ENCODE measurements around the gene TSPEAR.

GRCh38 chr21:44734841-44735240, 23.5 kb upstream of the TSPEAR start:
- TF ChIP-seq FOSL2 (CRISPR knock-in tag; IDR thresholded peaks at IDR 0.05) (no peak), ETV5 (CRISPR knock-in tag; IDR thresholded peaks at IDR 0.05; ENCODE audit: borderline replicate concordance) (no peak), ZNF709 (CRISPR knock-in tag; IDR thresholded peaks at IDR 0.05) (no peak), ZNF780A (CRISPR knock-in tag; IDR thresholded peaks at IDR 0.05) (no peak), CTCF (CRISPR knock-in tag; IDR thresholded peaks at IDR 0.05) (no peak), RAD21 (CRISPR knock-in tag; IDR thresholded peaks at IDR 0.05) (no peak), DPF2 (CRISPR knock-in tag; IDR thresholded peaks at IDR 0.05; ENCODE audit: borderline replicate concordance, low read depth) (no peak), SP5 (CRISPR knock-in tag; IDR thresholded peaks at IDR 0.05; ENCODE audit: borderline replicate concordance, low read depth) (no peak), ATF7-NPFF (CRISPR knock-in tag; IDR thresholded peaks at IDR 0.05; ENCODE audit: low read depth) (no peak), ELF1 (CRISPR knock-in tag; IDR thresholded peaks at IDR 0.05) (no peak), SMAD3 (CRISPR knock-in tag; IDR thresholded peaks at IDR 0.05) (no peak), ZNF788 (CRISPR knock-in tag; IDR thresholded peaks at IDR 0.05; ENCODE audit: borderline replicate concordance) (no peak), KDM1A (CRISPR knock-in tag; IDR thresholded peaks at IDR 0.05) (no peak)
